C4-2B (cell line): ENCODE data around the gene OSBPL7.

ENCODE experiments used
- CTCF ChIP-seq: fragments of 450-650 bp; conservative IDR thresholded peaks from 2 replicates; pipeline ENCODE4 v1.5.1; 2017; ENCODE audit warnings: mild to moderate bottlenecking
- ZFX ChIP-seq: fragments of 450-650 bp; IDR thresholded peaks from 2 replicates; pipeline ENCODE4 v1.6.1; 2017

DNA sequence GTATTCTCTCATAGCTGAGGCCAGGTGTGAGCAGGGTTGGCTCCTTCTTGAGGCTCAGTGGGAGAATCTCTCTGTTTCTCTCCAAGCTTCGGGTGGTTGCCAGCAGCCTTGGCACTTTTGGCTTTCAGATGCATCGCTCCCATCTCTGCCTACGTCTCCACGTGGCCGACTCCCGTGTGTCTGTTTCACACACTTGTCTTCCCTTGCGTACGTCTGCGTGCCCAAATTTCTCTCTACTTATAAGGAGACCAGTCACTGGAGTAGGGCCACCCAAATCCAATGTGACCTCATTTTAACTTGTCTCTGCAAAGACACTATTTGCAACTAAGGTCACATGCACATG is 14.7 kb downstream of the OSBPL7 start:
- no peak for TF ChIP-seq CTCF
- TF ChIP-seq ZFX, result no peak
